HEK293T (cell line): Measurements from ENCODE around the gene RGS11.

Experiments
- ARNT ChIP-seq: fragments of 450-650 bp; IDR thresholded peaks from 2 replicates; pipeline ENCODE4 v1.6.1; 2017; ENCODE audit warnings: mild to moderate bottlenecking
- ELF4 ChIP-seq: fragments of 450-650 bp; IDR thresholded peaks from 2 replicates; pipeline ENCODE4 v1.6.1; 2017; ENCODE audit warnings: antibody characterized with exemption
- FOXK2 ChIP-seq: fragments of 450-650 bp; IDR thresholded peaks from 2 replicates; pipeline ENCODE4 v1.6.1; 2016; ENCODE audit warnings: mild to moderate bottlenecking
- FOXM1 ChIP-seq: fragments of 450-650 bp; IDR thresholded peaks from 2 replicates; pipeline ENCODE4 v1.6.1; 2017; ENCODE audit warnings: mild to moderate bottlenecking, borderline replicate concordance
- HDGF ChIP-seq: fragments of 450-650 bp; IDR thresholded peaks from 2 replicates; pipeline ENCODE4 v1.6.1; 2017; ENCODE audit warnings: antibody characterized with exemption, borderline replicate concordance
- L3MBTL2 ChIP-seq: fragments of 450-650 bp; conservative IDR thresholded peaks from 2 replicates; pipeline ENCODE4 v1.6.1; 2016; ENCODE audit warnings: mild to moderate bottlenecking
- LEF1 ChIP-seq: fragments of 450-650 bp; IDR thresholded peaks from 2 replicates; pipeline ENCODE4 v1.6.1; 2017; ENCODE audit warnings: mild to moderate bottlenecking, borderline replicate concordance
- PKNOX1 ChIP-seq: fragments of 450-650 bp; IDR thresholded peaks from 2 replicates; pipeline ENCODE4 v1.6.1; 2016
- SP1 ChIP-seq: fragments of 450-650 bp; IDR thresholded peaks from 2 replicates; pipeline ENCODE4 v1.6.1; 2017
- SUZ12 ChIP-seq: fragments of 450-650 bp; IDR thresholded peaks from 2 replicates; pipeline ENCODE4 v1.6.1; 2016; ENCODE audit warnings: mild to moderate bottlenecking
- TARDBP ChIP-seq: fragments of 450-650 bp; IDR thresholded peaks from 2 replicates; pipeline ENCODE4 v1.6.1; 2016
- ZNF384 ChIP-seq: fragments of 450-650 bp; IDR thresholded peaks from 2 replicates; pipeline ENCODE4 v1.6.1; 2016

- TF ChIP-seq FOXM1 (no peak), SP1 (no peak), HDGF (no peak), ELF4 (no peak), TARDBP (no peak), LEF1 (no peak), PKNOX1 (no peak), SUZ12 (no peak), ARNT (no peak), L3MBTL2 (no peak), FOXK2 (no peak), ZNF384 (no peak)
Measured at GRCh38 chr16:254461-254860, 21.3 kb downstream of the RGS11 start.
